HG02870 (cell line): ENCODE data around the gene ABCB4.

Source experiments
- ATAC-seq: cut with Tn5 transposase; IDR thresholded peaks from one replicate; pipeline ENCODE4 v1.9.1; 2021; ENCODE audit warnings: mild to moderate bottlenecking, moderate library complexity; ENCODE audit not compliant: unreplicated experiment

ABCB4 gene

GRCh38 chr7:87427288-87427687 lies 48.2 kb downstream of the ABCB4 start:
- no peak for ATAC-seq

- peak; percentile 55 for ATAC-seq
Measured at GRCh38 chr7:87426160-87426559, 49.3 kb downstream of the ABCB4 start.

- no peak for ATAC-seq
Measured at GRCh38 chr7:87424075-87424474, 51.4 kb downstream of the ABCB4 start.

- ATAC-seq = no peak
Measured at GRCh38 chr7:87420173-87420572, 55.3 kb downstream of the ABCB4 start.

GRCh38 chr7:87416682-87417587 lies 58.5 kb downstream of the ABCB4 start:
- peak; percentile 83 for ATAC-seq

- ATAC-seq = no peak
Measured at GRCh38 chr7:87414794-87415188, 60.7 kb downstream of the ABCB4 start.

- ATAC-seq = no peak
Measured at GRCh38 chr7:87413951-87414793, 61.3 kb downstream of the ABCB4 start.

GRCh38 chr7:87413029-87413428 lies 62.5 kb downstream of the ABCB4 start:
- ATAC-seq = no peak

GRCh38 chr7:87411186-87411585 lies 64.3 kb downstream of the ABCB4 start:
- ATAC-seq = no peak

- no peak for ATAC-seq
Measured at GRCh38 chr7:87404674-87405073, 70.8 kb downstream of the ABCB4 start.

GRCh38 chr7:87398446-87398845 lies 77.0 kb downstream of the ABCB4 start:
- no peak for ATAC-seq

GRCh38 chr7:87395442-87396020 lies 79.9 kb downstream of the ABCB4 start:
- no peak for ATAC-seq

GRCh38 chr7:87391020-87391701 lies 84.3 kb downstream of the ABCB4 start:
- no peak for ATAC-seq

GRCh38 chr7:87380905-87381304 lies 94.6 kb downstream of the ABCB4 start:
- no peak for ATAC-seq

- ATAC-seq = no peak
Measured at GRCh38 chr7:87375662-87376435, 99.6 kb downstream of the ABCB4 start.

GRCh38 chr7:87370660-87371180 lies 104.8 kb downstream of the ABCB4 start:
- no peak for ATAC-seq

- no peak for ATAC-seq
Measured at GRCh38 chr7:87369216-87369615, 106.3 kb downstream of the ABCB4 start.

- ATAC-seq = no peak
Measured at GRCh38 chr7:87364246-87364645, 111.2 kb downstream of the ABCB4 start.

GRCh38 chr7:87363342-87363741 lies 112.1 kb downstream of the ABCB4 start:
- no peak for ATAC-seq

GRCh38 chr7:87361320-87361719 lies 114.2 kb downstream of the ABCB4 start:
- no peak for ATAC-seq
